Measurements from ENCODE around the gene PSMB11.
"Not testable (repeated sequence)": the region's sequence is repeated elsewhere in the genome, so short reads cannot be mapped to it uniquely, and the experiment has no call there.

The PSMB11 gene

GRCh38 chr14:23042162-23042965, at the start of gene PSMB11:
PSMB11 (plus strand) TSS chr14:23042212; CDS start chr14:23042226, 14 bp downstream.
- DNase-seq, result no peak

- no peak for DNase-seq
These were observed 48.5 kb upstream of the PSMB11 start for GRCh38 chr14:22993517-22993916.

GRCh38 chr14:22994762-22995275, 47.2 kb upstream of the PSMB11 start:
- DNase-seq, result no peak

- no peak for DNase-seq
These were observed 46.0 kb upstream of the PSMB11 start for GRCh38 chr14:22995889-22996625.

GRCh38 chr14:22996768-22997654, 45.0 kb upstream of the PSMB11 start:
- DNase-seq, result no peak

- no peak for DNase-seq
These were observed 44.2 kb upstream of the PSMB11 start for GRCh38 chr14:22997676-22998323.

- no peak for DNase-seq
These were observed 43.5 kb upstream of the PSMB11 start for GRCh38 chr14:22998329-22999012.

- DNase-seq, result no peak
These were observed 41.2 kb upstream of the PSMB11 start for GRCh38 chr14:23000860-23001259.

- DNase-seq, result no peak
These were observed 39.4 kb upstream of the PSMB11 start for GRCh38 chr14:23002592-23002991.

- not testable (repeated sequence) for DNase-seq
These were observed 37.7 kb upstream of the PSMB11 start for GRCh38 chr14:23004274-23004673.

- DNase-seq, result no peak
These were observed 36.4 kb upstream of the PSMB11 start for GRCh38 chr14:23005451-23006187.

- no peak for DNase-seq
These were observed 35.9 kb upstream of the PSMB11 start for GRCh38 chr14:23006188-23006534.

GRCh38 chr14:23006544-23007419, 35.2 kb upstream of the PSMB11 start:
- peak; percentile 99 for DNase-seq

- peak; percentile 28 for DNase-seq
These were observed 33.2 kb upstream of the PSMB11 start for GRCh38 chr14:23008831-23009230.

- no peak for DNase-seq
These were observed 32.5 kb upstream of the PSMB11 start for GRCh38 chr14:23009483-23009938.

- peak; percentile 76 for DNase-seq
These were observed 31.9 kb upstream of the PSMB11 start, which contains the start of gene C14orf93 for GRCh38 chr14:23009939-23010726. C14orf93 (minus strand) TSS chr14:23010143; CDS start chr14:22999023, 11,120 bp downstream.

GRCh38 chr14:23013054-23013748, 28.8 kb upstream of the PSMB11 start:
- DNase-seq, result no peak

- DNase-seq, result not testable (repeated sequence)
These were observed 28.3 kb upstream of the PSMB11 start for GRCh38 chr14:23013749-23014054.

Measured in NCI-H2107 (cell line).